ENCODE results near the gene SUOX.
A peak's percentile ranks its signal among the peaks of the same experiment; 100 is the strongest.
"Not testable (repeated sequence)": the region's sequence is repeated elsewhere in the genome, so short reads cannot be mapped to it uniquely, and the experiment has no call there.

The SUOX gene

GRCh38 chr12:56042430-56042813 is 45.3 kb downstream of the SUOX start:
- H3K4me3 ChIP-seq (ENCODE audit: low read length): peak overlapping the region; percentile 78
- not testable (repeated sequence) for DNase-seq (ENCODE audit: low read depth, low spot score)

- peak overlapping the region; percentile 78 for H3K4me3 ChIP-seq (ENCODE audit: low read length)
- DNase-seq (ENCODE audit: low read depth, low spot score): no peak
Measured at GRCh38 chr12:56042843-56043242, 45.8 kb downstream of the SUOX start.

GRCh38 chr12:56046027-56046780 is 49.1 kb downstream of the SUOX start:
- DNase-seq (ENCODE audit: low read depth, low spot score): no peak
- H3K4me3 ChIP-seq (ENCODE audit: low read length): no peak overlapping the region

- H3K4me3 ChIP-seq (ENCODE audit: low read length): no peak overlapping the region
- no peak for DNase-seq (ENCODE audit: low read depth, low spot score)
Measured at GRCh38 chr12:56053407-56053893, 56.4 kb downstream of the SUOX start.

All from Jurkat, Clone E6-1 (cell line).